Brain microvascular endothelial cell (primary cell): Measurements from ENCODE around the gene TMUB2.
A peak's percentile ranks its signal among the peaks of the same experiment; 100 is the strongest.

Experiments
- DNase-seq: peaks from one replicate; pipeline ENCODE4 v3.0.0-alpha.2; 2020
- H3K27ac ChIP-seq: fragments of 250-450 bp; sonication (Bioruptor Pico); 2 replicates; pipeline ENCODE4 v1.5.1; 2020; ENCODE audit warnings: mild to moderate bottlenecking, moderate library complexity
- H3K27me3 ChIP-seq: fragments of 250-450 bp; sonication (Bioruptor Pico); replicated peaks from 2 replicates; pipeline ENCODE4 v1.5.1; 2020; ENCODE audit warnings: mild to moderate bottlenecking
- H3K36me3 ChIP-seq: fragments of 250-450 bp; sonication (Bioruptor Pico); replicated peaks from 2 replicates; pipeline ENCODE4 v1.5.1; 2020; ENCODE audit warnings: mild to moderate bottlenecking
- H3K4me3 ChIP-seq: 2 replicates; pipeline ENCODE4 v1.5.1; 2011; ENCODE audit warnings: low read depth, mild to moderate bottlenecking, control low read depth, low read length, moderate library complexity
- in situ Hi-C: cut with HindIII; loops from 2 replicates; pipeline ENCODE4 v1.10.0; 2017; ENCODE audit warnings: low sequenced_read_pairs, low pct_ligation_motif_present
- TF ChIP-seq, protein P1 (sequence below): IDR thresholded peaks from 2 replicates; pipeline ENCODE4 v1.5.1; 2011; ENCODE audit warnings: low read depth, mild to moderate bottlenecking, moderate library complexity, low read length, control low read depth, inconsistent platforms; ENCODE audit errors: missing control alignments

The TMUB2 gene

DNA sequence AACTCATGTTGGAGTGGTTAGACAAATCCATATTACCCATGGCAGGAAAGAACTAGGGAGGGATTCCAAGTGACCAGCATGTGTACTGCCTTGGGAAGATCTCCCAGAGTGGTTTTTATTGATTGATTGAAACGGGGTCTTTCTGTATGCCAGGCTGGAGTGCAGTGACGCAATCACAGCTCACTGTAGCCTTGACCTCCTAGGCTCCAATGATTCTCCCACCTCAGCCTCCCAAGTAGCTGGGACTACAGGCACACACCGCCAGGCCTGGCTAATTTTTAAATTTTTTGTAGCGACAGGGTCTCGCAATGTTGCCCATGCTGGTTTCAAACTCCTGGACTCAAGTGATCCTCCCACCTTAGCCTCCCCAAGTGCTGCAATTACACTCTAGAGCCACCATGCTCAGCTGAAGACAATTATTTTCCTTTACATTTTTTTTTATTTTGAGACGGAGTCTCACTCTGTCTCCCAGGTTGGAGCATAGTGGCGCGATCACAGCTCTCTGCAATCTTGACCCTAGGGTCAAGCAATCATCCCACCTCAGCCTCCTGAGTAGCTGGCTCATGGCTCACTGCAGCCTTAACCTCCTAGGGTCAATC lies 2.5 kb upstream of the TMUB2 start:
- DNase-seq = no peak
- Histone ChIP-seq H3K4me3 (no peak overlapping the region), H3K36me3 (peaks cover 14% of the 10 kb centered on the region), H3K27ac (no peak overlapping the region), H3K27me3 (no peaks in the 10 kb centered on the region)
- in situ Hi-C loops = no loop called here
- TF ChIP-seq, protein P1, sequence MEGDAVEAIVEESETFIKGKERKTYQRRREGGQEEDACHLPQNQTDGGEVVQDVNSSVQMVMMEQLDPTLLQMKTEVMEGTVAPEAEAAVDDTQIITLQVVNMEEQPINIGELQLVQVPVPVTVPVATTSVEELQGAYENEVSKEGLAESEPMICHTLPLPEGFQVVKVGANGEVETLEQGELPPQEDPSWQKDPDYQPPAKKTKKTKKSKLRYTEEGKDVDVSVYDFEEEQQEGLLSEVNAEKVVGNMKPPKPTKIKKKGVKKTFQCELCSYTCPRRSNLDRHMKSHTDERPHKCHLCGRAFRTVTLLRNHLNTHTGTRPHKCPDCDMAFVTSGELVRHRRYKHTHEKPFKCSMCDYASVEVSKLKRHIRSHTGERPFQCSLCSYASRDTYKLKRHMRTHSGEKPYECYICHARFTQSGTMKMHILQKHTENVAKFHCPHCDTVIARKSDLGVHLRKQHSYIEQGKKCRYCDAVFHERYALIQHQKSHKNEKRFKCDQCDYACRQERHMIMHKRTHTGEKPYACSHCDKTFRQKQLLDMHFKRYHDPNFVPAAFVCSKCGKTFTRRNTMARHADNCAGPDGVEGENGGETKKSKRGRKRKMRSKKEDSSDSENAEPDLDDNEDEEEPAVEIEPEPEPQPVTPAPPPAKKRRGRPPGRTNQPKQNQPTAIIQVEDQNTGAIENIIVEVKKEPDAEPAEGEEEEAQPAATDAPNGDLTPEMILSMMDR = no peak

DNA sequence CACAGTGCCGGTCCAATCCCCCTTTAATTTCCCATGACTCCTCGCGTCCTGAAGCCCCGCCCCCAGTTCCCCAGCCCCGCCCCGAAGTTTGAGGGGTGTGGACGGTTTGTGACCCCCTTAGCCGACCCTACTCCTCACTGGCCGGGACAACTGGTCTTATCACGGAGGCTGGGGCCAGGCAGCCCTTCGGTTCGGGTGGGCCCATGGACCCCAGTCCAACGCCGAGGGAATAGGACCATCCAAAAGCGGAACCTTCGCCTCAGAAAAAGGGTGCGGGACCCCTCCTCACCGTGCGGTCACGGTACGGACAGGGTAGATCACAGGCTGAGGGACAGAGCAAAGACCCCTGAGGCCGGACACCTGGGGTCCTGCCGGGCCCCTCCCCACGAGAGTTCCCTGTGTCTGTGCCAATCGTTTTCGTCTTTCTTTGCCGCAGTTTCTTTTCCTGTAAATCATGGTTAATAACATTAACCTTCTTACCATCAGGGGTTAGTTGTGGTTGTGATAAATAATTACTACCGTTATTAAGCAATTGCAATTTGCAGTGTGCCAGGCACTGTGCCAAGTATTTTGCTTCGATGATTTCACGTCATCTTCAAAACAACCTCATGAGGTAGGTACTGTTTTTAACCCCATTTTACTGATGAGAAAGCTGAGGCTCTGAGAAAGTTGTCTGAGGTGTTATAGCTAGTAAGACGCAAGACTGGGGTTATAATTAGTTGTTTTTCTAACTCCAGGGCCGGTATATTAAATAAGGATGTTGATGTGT lies 543 bp downstream of the TMUB2 start:
- Histone ChIP-seq H3K4me3 (peak overlapping the region; percentile 99), H3K27me3 (no peaks in the 10 kb centered on the region), H3K36me3 (peaks cover 26% of the 10 kb centered on the region), H3K27ac (peak overlapping the region; percentile 97)
- DNase-seq = no peak
- TF ChIP-seq, protein P1 = no peak
- in situ Hi-C loops = no loop called here

DNA sequence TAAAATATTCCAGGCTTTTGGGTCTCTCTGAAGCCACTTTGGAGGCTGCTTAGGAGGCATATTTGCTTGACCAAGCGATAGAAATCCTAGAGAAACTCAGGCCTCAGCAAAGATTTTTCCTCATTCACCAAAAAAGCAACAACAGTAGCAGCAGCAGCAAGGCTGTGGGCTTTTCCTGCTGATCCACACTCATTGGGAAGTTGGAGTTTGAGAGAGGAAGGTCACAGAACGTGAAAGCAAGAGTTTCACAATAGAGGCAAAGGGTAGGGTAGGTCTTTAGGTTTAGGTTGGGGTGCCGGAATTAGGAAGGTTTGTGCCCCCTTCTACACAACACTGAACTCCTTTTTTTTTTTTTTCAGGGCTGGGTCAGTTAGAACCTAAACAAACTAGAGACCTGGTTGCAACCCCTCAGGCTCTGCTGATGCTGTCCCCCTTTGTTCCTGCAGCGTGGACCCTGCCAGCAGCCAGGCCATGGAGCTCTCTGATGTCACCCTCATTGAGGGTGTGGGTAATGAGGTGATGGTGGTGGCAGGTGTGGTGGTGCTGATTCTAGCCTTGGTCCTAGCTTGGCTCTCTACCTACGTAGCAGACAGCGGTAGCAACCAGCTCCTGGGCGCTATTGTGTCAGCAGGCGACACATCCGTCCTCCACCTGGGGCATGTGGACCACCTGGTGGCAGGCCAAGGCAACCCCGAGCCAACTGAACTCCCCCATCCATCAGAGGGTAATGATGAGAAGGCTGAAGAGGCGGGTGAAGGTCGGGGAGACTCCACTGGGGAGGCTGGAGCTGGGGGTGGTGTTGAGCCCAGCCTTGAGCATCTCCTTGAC lies 2.0 kb downstream of the TMUB2 start:
- TF ChIP-seq, protein P1 = no peak
- Histone ChIP-seq H3K27ac (no peak overlapping the region), H3K4me3 (no peak overlapping the region), H3K27me3 (no peaks in the 10 kb centered on the region), H3K36me3 (peaks cover 35% of the 10 kb centered on the region)
- in situ Hi-C loops = no loop called here
- no peak for DNase-seq

DNA sequence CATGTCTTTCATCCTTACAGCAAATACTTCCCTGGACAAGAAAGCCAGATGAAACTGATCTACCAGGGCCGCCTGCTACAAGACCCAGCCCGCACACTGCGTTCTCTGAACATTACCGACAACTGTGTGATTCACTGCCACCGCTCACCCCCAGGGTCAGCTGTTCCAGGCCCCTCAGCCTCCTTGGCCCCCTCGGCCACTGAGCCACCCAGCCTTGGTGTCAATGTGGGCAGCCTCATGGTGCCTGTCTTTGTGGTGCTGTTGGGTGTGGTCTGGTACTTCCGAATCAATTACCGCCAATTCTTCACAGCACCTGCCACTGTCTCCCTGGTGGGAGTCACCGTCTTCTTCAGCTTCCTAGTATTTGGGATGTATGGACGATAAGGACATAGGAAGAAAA lies 3.7 kb downstream of the TMUB2 start:
- Histone ChIP-seq H3K36me3 (peaks cover 50% of the 10 kb centered on the region), H3K27me3 (no peaks in the 10 kb centered on the region), H3K4me3 (no peak overlapping the region), H3K27ac (no peak overlapping the region)
- in situ Hi-C loops = no loop called here
- no peak for DNase-seq
- TF ChIP-seq, protein P1 = no peak

DNA sequence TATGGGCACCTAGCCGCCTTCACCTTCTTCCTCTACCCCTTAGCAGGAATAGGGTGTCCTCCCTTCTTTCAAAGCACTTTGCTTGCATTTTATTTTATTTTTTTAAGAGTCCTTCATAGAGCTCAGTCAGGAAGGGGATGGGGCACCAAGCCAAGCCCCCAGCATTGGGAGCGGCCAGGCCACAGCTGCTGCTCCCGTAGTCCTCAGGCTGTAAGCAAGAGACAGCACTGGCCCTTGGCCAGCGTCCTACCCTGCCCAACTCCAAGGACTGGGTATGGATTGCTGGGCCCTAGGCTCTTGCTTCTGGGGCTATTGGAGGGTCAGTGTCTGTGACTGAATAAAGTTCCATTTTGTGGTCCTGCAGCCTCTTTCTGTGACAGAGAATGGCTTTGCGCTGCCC lies 4.6 kb downstream of the TMUB2 start:
- Histone ChIP-seq H3K36me3 (peaks cover 52% of the 10 kb centered on the region), H3K4me3 (no peak overlapping the region), H3K27ac (no peak overlapping the region), H3K27me3 (no peaks in the 10 kb centered on the region)
- in situ Hi-C loops = no loop called here
- TF ChIP-seq, protein P1 = no peak
- no peak for DNase-seq
